ENCODE measurements around the gene CRB2. TPM values are rescaled to one million over a fixed set of nuclear protein-coding genes. Genes with fewer than 3 reads are reported as not detected.

The CRB2 gene
- total RNA-seq, 1 donor from 2014 or later: not detected

GRCh38 chr9:123370108-123370507 is 14.1 kb downstream of the CRB2 start:
- Mint-ChIP-seq H3K4me1 (peaks cover 2% of the 10 kb centered on the region), H3K36me3 (ENCODE audit: low read depth) (no peaks in the 10 kb centered on the region), H3K4me3 (no peak overlapping the region), H3K9me3 (no peaks in the 10 kb centered on the region), H3K27me3 (peaks cover 34% of the 10 kb centered on the region), H3K27ac (no peak overlapping the region)
- DNase-seq: no peak
- intact Hi-C loops (cut with micrococcal nuclease): no loop called here

- Mint-ChIP-seq H3K36me3 (ENCODE audit: low read depth) (no peaks in the 10 kb centered on the region), H3K27me3 (peaks cover 33% of the 10 kb centered on the region), H3K4me3 (no peak overlapping the region), H3K4me1 (no peaks in the 10 kb centered on the region), H3K27ac (no peak overlapping the region), H3K9me3 (no peaks in the 10 kb centered on the region)
- no peak for DNase-seq
- intact Hi-C loops (cut with micrococcal nuclease): no loop called here
Measured at GRCh38 chr9:123370526-123371227, 14.7 kb downstream of the CRB2 start.

GRCh38 chr9:123371228-123371584 is 15.2 kb downstream of the CRB2 start:
- H3K4me3 Mint-ChIP-seq: no peak overlapping the region
- H3K27ac Mint-ChIP-seq: no peak overlapping the region
- DNase-seq: no peak
- no peaks in the 10 kb centered on the region for H3K36me3 Mint-ChIP-seq (ENCODE audit: low read depth)
- H3K9me3 Mint-ChIP-seq: no peaks in the 10 kb centered on the region
- H3K4me1 Mint-ChIP-seq: no peaks in the 10 kb centered on the region
- peaks cover 33% of the 10 kb centered on the region for H3K27me3 Mint-ChIP-seq
- intact Hi-C loops (cut with micrococcal nuclease): no loop called here

GRCh38 chr9:123371805-123372590 is 16.0 kb downstream of the CRB2 start:
- H3K4me1 Mint-ChIP-seq: no peaks in the 10 kb centered on the region
- no peak overlapping the region for H3K4me3 Mint-ChIP-seq
- intact Hi-C loops (cut with micrococcal nuclease): no loop called here
- DNase-seq: no peak
- no peaks in the 10 kb centered on the region for H3K9me3 Mint-ChIP-seq
- no peaks in the 10 kb centered on the region for H3K36me3 Mint-ChIP-seq (ENCODE audit: low read depth)
- peaks cover 36% of the 10 kb centered on the region for H3K27me3 Mint-ChIP-seq
- no peak overlapping the region for H3K27ac Mint-ChIP-seq

- Mint-ChIP-seq H3K4me3 (no peak overlapping the region), H3K4me1 (no peaks in the 10 kb centered on the region), H3K27me3 (peaks cover 36% of the 10 kb centered on the region), H3K9me3 (no peaks in the 10 kb centered on the region), H3K27ac (no peak overlapping the region), H3K36me3 (ENCODE audit: low read depth) (no peaks in the 10 kb centered on the region)
- intact Hi-C loops (cut with micrococcal nuclease): no loop called here
- DNase-seq: no peak
Measured at GRCh38 chr9:123372766-123373446, 16.9 kb downstream of the CRB2 start.

- H3K4me1 Mint-ChIP-seq: no peaks in the 10 kb centered on the region
- DNase-seq: no peak
- no peaks in the 10 kb centered on the region for H3K36me3 Mint-ChIP-seq (ENCODE audit: low read depth)
- intact Hi-C loops (cut with micrococcal nuclease): no loop called here
- H3K4me3 Mint-ChIP-seq: no peak overlapping the region
- H3K9me3 Mint-ChIP-seq: no peaks in the 10 kb centered on the region
- no peak overlapping the region for H3K27ac Mint-ChIP-seq
- peaks cover 36% of the 10 kb centered on the region for H3K27me3 Mint-ChIP-seq
Measured at GRCh38 chr9:123373447-123373923, 17.5 kb downstream of the CRB2 start.

- Mint-ChIP-seq H3K4me1 (no peaks in the 10 kb centered on the region), H3K27ac (no peak overlapping the region), H3K9me3 (no peaks in the 10 kb centered on the region), H3K27me3 (peaks cover 36% of the 10 kb centered on the region), H3K4me3 (no peak overlapping the region), H3K36me3 (ENCODE audit: low read depth) (no peaks in the 10 kb centered on the region)
- DNase-seq: no peak
- intact Hi-C loops (cut with micrococcal nuclease): no loop called here
Measured at GRCh38 chr9:123373946-123374345, 17.9 kb downstream of the CRB2 start.

GRCh38 chr9:123375469-123376132 is 19.6 kb downstream of the CRB2 start:
- H3K36me3 Mint-ChIP-seq (ENCODE audit: low read depth): no peaks in the 10 kb centered on the region
- no peaks in the 10 kb centered on the region for H3K9me3 Mint-ChIP-seq
- H3K27ac Mint-ChIP-seq: no peak overlapping the region
- peaks cover 30% of the 10 kb centered on the region for H3K27me3 Mint-ChIP-seq
- intact Hi-C loops (cut with micrococcal nuclease): no loop called here
- H3K4me3 Mint-ChIP-seq: no peak overlapping the region
- no peak for DNase-seq
- H3K4me1 Mint-ChIP-seq: no peaks in the 10 kb centered on the region

GRCh38 chr9:123376218-123377071 is 20.4 kb downstream of the CRB2 start:
- Mint-ChIP-seq H3K9me3 (no peaks in the 10 kb centered on the region), H3K4me1 (no peaks in the 10 kb centered on the region), H3K36me3 (ENCODE audit: low read depth) (no peaks in the 10 kb centered on the region), H3K27me3 (peaks cover 30% of the 10 kb centered on the region), H3K4me3 (no peak overlapping the region), H3K27ac (no peak overlapping the region)
- no peak for DNase-seq
- intact Hi-C loops (cut with micrococcal nuclease): no loop called here

GRCh38 chr9:123377211-123377971 is 21.4 kb downstream of the CRB2 start:
- Mint-ChIP-seq H3K4me3 (no peak overlapping the region), H3K36me3 (ENCODE audit: low read depth) (no peaks in the 10 kb centered on the region), H3K27me3 (peaks cover 23% of the 10 kb centered on the region), H3K4me1 (no peaks in the 10 kb centered on the region), H3K27ac (no peak overlapping the region), H3K9me3 (no peaks in the 10 kb centered on the region)
- intact Hi-C loops (cut with micrococcal nuclease): no loop called here
- no peak for DNase-seq

- intact Hi-C loops (cut with micrococcal nuclease): no loop called here
- Mint-ChIP-seq H3K9me3 (no peaks in the 10 kb centered on the region), H3K27ac (no peak overlapping the region), H3K4me3 (no peak overlapping the region), H3K36me3 (ENCODE audit: low read depth) (no peaks in the 10 kb centered on the region), H3K4me1 (no peaks in the 10 kb centered on the region), H3K27me3 (peaks cover 18% of the 10 kb centered on the region)
- DNase-seq: no peak
Measured at GRCh38 chr9:123378025-123378424, 22.0 kb downstream of the CRB2 start.

- intact Hi-C loops (cut with micrococcal nuclease): no loop called here
- H3K27ac Mint-ChIP-seq: no peak overlapping the region
- H3K4me3 Mint-ChIP-seq: no peak overlapping the region
- peaks cover 15% of the 10 kb centered on the region for H3K27me3 Mint-ChIP-seq
- no peak for DNase-seq
- no peaks in the 10 kb centered on the region for H3K9me3 Mint-ChIP-seq
- no peaks in the 10 kb centered on the region for H3K4me1 Mint-ChIP-seq
- no peaks in the 10 kb centered on the region for H3K36me3 Mint-ChIP-seq (ENCODE audit: low read depth)
Measured at GRCh38 chr9:123378956-123379660, 23.1 kb downstream of the CRB2 start.

All from activated CD4-positive, alpha-beta T cell treated with anti-CD3 and anti-CD28 coated beads, Interleukin-2, amount 10 ng/mL, durations not matched to agents 24 days and 14 days (primary cell).